ENCODE results near the gene GALNT16. TPM values are rescaled to one million over a fixed set of nuclear protein-coding genes. Genes with fewer than 3 reads are reported as not detected.

The GALNT16 gene
- total RNA-seq, 1 donor from 2014 or later: 6.2 TPM

DNA sequence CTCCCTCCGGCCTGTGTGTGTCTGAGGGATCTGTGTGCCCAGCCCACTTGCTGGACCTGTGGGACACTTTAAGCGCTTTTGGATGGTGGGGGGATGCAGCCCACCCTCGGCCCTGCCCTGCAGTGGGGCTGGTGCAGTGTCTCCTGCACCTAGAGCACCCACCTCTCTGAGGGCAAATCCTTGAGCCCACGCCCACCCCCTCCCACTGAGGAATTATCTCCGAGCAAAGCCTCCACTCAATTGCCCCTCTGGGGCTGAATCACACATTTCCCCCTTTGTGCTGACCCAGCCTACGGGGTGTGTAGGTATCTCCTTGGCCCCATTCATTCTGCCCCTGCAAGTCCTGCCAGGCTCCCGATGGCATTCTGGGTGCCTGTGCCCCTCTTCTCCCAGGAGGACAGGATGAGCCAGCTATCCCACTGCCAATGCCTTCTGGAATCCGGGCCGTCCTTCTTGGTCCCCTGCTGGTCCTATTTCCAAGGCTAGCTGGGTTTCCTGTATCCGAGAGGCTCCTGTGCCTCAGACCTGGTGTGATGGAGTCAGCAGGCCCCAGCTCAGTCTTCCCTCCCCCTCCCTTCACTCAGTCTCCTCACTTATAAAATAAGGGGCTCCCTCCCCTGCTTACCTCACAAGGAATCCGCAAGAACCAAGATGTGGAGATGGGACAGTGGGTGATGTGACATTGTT lies 89.3 kb downstream of the GALNT16 start:
- Histone ChIP-seq H3K27me3 (ENCODE audit: insufficient read depth, low read length) (peaks cover 2% of the 10 kb centered on the region), H3K4me2 (ENCODE audit: low read length) (no peak overlapping the region), H4K20me1 (ENCODE audit: insufficient read depth, low read length) (no peaks in the 10 kb centered on the region), H3K36me3 (ENCODE audit: insufficient read depth, low read length) (no peaks in the 10 kb centered on the region), H3K9me3 (ENCODE audit: insufficient read depth, low read depth, low read length) (no peaks in the 10 kb centered on the region), H3K79me2 (ENCODE audit: insufficient read depth, low read length) (no peaks in the 10 kb centered on the region), H2AFZ (ENCODE audit: low read depth, low read length) (no peak overlapping the region), H3K9ac (ENCODE audit: low read length) (no peak overlapping the region), H3K4me1 (ENCODE audit: insufficient read depth, low read length) (no peaks in the 10 kb centered on the region), H3K27ac (ENCODE audit: low read depth, low read length) (no peak overlapping the region), H3K4me3 (ENCODE audit: insufficient read depth, low read depth, low read length) (no peak overlapping the region)
- Mint-ChIP-seq H3K36me3 (ENCODE audit: low read depth, unreplicated experiment) (no peaks in the 10 kb centered on the region), H3K9me3 (ENCODE audit: unreplicated experiment) (peaks cover 4% of the 10 kb centered on the region), H3K27me3 (ENCODE audit: low read depth, unreplicated experiment) (peaks cover 50% of the 10 kb centered on the region), H3K27ac (ENCODE audit: unreplicated experiment) (no peak overlapping the region), H3K4me1 (ENCODE audit: low read depth, unreplicated experiment) (peaks cover 2% of the 10 kb centered on the region), H3K4me3 (ENCODE audit: unreplicated experiment) (no peak overlapping the region)
- TF ChIP-seq EZH2 (IDR thresholded peaks at IDR 0.05; ENCODE audit: insufficient read depth, low read length): no peak
- TF ChIP-seq, protein P1, sequence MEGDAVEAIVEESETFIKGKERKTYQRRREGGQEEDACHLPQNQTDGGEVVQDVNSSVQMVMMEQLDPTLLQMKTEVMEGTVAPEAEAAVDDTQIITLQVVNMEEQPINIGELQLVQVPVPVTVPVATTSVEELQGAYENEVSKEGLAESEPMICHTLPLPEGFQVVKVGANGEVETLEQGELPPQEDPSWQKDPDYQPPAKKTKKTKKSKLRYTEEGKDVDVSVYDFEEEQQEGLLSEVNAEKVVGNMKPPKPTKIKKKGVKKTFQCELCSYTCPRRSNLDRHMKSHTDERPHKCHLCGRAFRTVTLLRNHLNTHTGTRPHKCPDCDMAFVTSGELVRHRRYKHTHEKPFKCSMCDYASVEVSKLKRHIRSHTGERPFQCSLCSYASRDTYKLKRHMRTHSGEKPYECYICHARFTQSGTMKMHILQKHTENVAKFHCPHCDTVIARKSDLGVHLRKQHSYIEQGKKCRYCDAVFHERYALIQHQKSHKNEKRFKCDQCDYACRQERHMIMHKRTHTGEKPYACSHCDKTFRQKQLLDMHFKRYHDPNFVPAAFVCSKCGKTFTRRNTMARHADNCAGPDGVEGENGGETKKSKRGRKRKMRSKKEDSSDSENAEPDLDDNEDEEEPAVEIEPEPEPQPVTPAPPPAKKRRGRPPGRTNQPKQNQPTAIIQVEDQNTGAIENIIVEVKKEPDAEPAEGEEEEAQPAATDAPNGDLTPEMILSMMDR (IDR thresholded peaks at IDR 0.05; ENCODE audit: insufficient read depth, low read depth, low read length): no peak
- DNase-seq (ENCODE audit: low read depth) (no peak), FAIRE-seq (no peak)

DNA sequence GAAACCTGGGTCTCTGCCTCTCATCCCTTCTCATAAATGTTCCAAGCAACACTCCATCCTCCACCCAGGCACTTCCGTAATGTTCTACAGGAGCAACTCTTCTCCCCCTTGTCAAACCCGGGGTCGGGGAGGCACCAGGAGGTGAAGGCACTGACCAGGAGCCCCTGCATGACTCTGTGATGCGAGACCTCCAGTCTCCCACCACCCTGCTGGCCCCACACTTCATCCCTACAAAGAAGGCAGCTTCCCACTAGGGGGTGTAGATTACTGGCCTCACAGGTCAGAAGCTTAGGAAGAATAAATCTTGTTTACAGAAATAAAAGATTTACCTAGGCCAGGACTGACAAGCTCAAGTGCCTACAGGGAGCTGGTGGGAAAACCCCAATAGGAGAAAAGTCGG lies 90.9 kb downstream of the GALNT16 start:
- no peak for FAIRE-seq
- Histone ChIP-seq H3K4me3 (ENCODE audit: insufficient read depth, low read depth, low read length) (no peak overlapping the region), H3K4me1 (ENCODE audit: insufficient read depth, low read length) (peaks cover 4% of the 10 kb centered on the region), H2AFZ (ENCODE audit: low read depth, low read length) (no peak overlapping the region), H3K9me3 (ENCODE audit: insufficient read depth, low read depth, low read length) (no peaks in the 10 kb centered on the region), H3K27me3 (ENCODE audit: insufficient read depth, low read length) (no peaks in the 10 kb centered on the region), H3K27ac (ENCODE audit: low read depth, low read length) (no peak overlapping the region), H3K4me2 (ENCODE audit: low read length) (no peak overlapping the region), H3K79me2 (ENCODE audit: insufficient read depth, low read length) (no peaks in the 10 kb centered on the region), H3K9ac (ENCODE audit: low read length) (no peak overlapping the region), H4K20me1 (ENCODE audit: insufficient read depth, low read length) (no peaks in the 10 kb centered on the region), H3K36me3 (ENCODE audit: insufficient read depth, low read length) (no peaks in the 10 kb centered on the region)
- Mint-ChIP-seq H3K27ac (ENCODE audit: unreplicated experiment) (no peak overlapping the region), H3K4me3 (ENCODE audit: unreplicated experiment) (no peak overlapping the region), H3K36me3 (ENCODE audit: low read depth, unreplicated experiment) (no peaks in the 10 kb centered on the region), H3K27me3 (ENCODE audit: low read depth, unreplicated experiment) (peaks cover 45% of the 10 kb centered on the region), H3K9me3 (ENCODE audit: unreplicated experiment) (peaks cover 4% of the 10 kb centered on the region), H3K4me1 (ENCODE audit: low read depth, unreplicated experiment) (peaks cover 8% of the 10 kb centered on the region)
- no peak for DNase-seq (ENCODE audit: low read depth)
- no peak for TF ChIP-seq EZH2 (IDR thresholded peaks at IDR 0.05; ENCODE audit: insufficient read depth, low read length)
- TF ChIP-seq, protein P1 (IDR thresholded peaks at IDR 0.05; ENCODE audit: insufficient read depth, low read depth, low read length): no peak

DNA sequence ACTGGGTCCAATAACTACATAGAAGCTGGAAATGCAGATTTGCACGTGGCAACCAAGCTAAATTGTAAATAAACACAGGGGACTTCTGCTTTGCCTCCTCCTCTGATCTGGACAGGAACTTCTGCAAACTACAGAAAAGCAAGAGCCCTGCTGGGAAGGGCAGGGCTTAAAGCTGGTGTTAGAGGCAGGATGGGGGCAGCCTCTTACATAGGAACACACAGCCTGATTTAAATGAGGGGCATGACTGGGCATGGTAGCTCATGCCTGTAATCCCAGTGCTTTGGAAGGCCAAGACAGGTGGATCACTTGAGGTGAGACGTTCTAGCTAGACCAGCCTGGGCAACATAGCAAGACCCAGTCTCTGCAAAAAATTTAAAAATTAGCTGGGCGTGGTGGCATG lies 91.4 kb downstream of the GALNT16 start:
- Histone ChIP-seq H3K4me1 (ENCODE audit: insufficient read depth, low read length) (peaks cover 7% of the 10 kb centered on the region), H3K27ac (ENCODE audit: low read depth, low read length) (no peak overlapping the region)
- H3K27ac Mint-ChIP-seq (ENCODE audit: unreplicated experiment): no peak overlapping the region

More for the DNA sequence above, 91.4 kb downstream of the GALNT16 start:
- Mint-ChIP-seq H3K36me3 (ENCODE audit: low read depth, unreplicated experiment) (no peaks in the 10 kb centered on the region), H3K27me3 (ENCODE audit: low read depth, unreplicated experiment) (peaks cover 45% of the 10 kb centered on the region), H3K4me1 (ENCODE audit: low read depth, unreplicated experiment) (peaks cover 11% of the 10 kb centered on the region), H3K9me3 (ENCODE audit: unreplicated experiment) (peaks cover 4% of the 10 kb centered on the region), H3K4me3 (ENCODE audit: unreplicated experiment) (no peak overlapping the region)
- no peak for TF ChIP-seq EZH2 (IDR thresholded peaks at IDR 0.05; ENCODE audit: insufficient read depth, low read length)
- TF ChIP-seq, protein P1 (IDR thresholded peaks at IDR 0.05; ENCODE audit: insufficient read depth, low read depth, low read length): no peak
- no peaks in the 10 kb centered on the region for H3K79me2 ChIP-seq (ENCODE audit: insufficient read depth, low read length)
- no peaks in the 10 kb centered on the region for H3K9me3 ChIP-seq (ENCODE audit: insufficient read depth, low read depth, low read length)
- FAIRE-seq (no peak), DNase-seq (ENCODE audit: low read depth) (no peak)
- H3K27me3 ChIP-seq (ENCODE audit: insufficient read depth, low read length): no peaks in the 10 kb centered on the region
- no peak overlapping the region for H3K9ac ChIP-seq (ENCODE audit: low read length)
- H2AFZ ChIP-seq (ENCODE audit: low read depth, low read length): no peak overlapping the region
- no peak overlapping the region for H3K4me3 ChIP-seq (ENCODE audit: insufficient read depth, low read depth, low read length)
- H4K20me1 ChIP-seq (ENCODE audit: insufficient read depth, low read length): no peaks in the 10 kb centered on the region
- H3K4me2 ChIP-seq (ENCODE audit: low read length): no peak overlapping the region
- H3K36me3 ChIP-seq (ENCODE audit: insufficient read depth, low read length): no peaks in the 10 kb centered on the region

All from astrocyte (in vitro differentiated cells and primary cell).